ENCODE results near the gene HOXA9.

The HOXA9 gene

DNA sequence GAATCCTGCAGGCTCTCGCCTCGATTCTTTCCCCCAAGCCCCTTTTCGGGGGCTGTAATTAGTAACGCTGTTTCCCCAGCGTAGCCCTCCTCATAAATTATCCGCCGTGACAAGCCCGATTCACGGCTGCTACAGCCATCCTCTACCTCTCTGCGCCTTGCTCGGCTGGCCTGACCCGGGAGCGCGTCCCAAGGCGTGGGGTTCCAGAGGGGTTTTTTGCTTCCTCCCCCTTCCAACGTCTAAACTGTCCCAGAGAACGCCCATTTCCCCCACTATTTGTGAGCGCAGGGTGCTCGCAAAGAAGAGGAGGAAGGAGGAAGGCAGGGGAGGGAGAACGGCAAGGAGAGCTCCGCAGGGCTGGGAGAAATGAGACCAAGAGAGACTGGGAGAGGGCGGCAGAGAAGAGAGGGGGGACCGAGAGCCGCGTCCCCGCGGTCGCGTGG is 22.7 kb downstream of the HOXA9 start:
- Histone ChIP-seq H3K27ac (ENCODE audit: extremely low read depth, low read depth, low read length) (peak overlapping the region; percentile 98), H3K4me1 (ENCODE audit: control insufficient read depth, insufficient read depth, low read length) (peaks cover 22% of the 10 kb centered on the region), H3K4me3 (ENCODE audit: low read depth, low read length) (peak overlapping the region; percentile 79), H3K36me3 (ENCODE audit: control insufficient read depth in 2 of 2, insufficient read depth in 1 of 2, low read length in 2 of 2) (peaks cover 0 to 65% of the 10 kb centered on the region in 2 experiments; a peak in 2 of 3 replicates), H3K9me3 (ENCODE audit: control insufficient read depth, insufficient read depth, low read depth, low read length) (no peaks in the 10 kb centered on the region)
- POLR2A ChIA-PET, result interaction anchor here (0.6 to 1.6 kb wide), 8 partner anchors 12 to 1280 kb away, joined by 3 to 9 read pairs (median 4); partner anchors contain the start of genes HOXA4 and HOXA9
- CTCF ChIA-PET, result interaction anchor here (0.7 to 4.4 kb wide), 17 partner anchors 11 to 460 kb away, joined by 3 to 34 read pairs (median 6); partner anchors contain the start of genes HOXA1 and HOXA7
- TF ChIP-seq, protein P1, sequence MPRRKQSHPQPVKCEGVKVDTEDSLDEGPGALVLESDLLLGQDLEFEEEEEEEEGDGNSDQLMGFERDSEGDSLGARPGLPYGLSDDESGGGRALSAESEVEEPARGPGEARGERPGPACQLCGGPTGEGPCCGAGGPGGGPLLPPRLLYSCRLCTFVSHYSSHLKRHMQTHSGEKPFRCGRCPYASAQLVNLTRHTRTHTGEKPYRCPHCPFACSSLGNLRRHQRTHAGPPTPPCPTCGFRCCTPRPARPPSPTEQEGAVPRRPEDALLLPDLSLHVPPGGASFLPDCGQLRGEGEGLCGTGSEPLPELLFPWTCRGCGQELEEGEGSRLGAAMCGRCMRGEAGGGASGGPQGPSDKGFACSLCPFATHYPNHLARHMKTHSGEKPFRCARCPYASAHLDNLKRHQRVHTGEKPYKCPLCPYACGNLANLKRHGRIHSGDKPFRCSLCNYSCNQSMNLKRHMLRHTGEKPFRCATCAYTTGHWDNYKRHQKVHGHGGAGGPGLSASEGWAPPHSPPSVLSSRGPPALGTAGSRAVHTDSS (tag by site-specific recombination; IDR thresholded peaks at IDR 0.05), result peak; percentile 78
- peak; percentile 29 for TF ChIP-seq SP2 (tag by site-specific recombination; IDR thresholded peaks at IDR 0.05)
- TF ChIP-seq ZNF266 (tag by site-specific recombination; IDR thresholded peaks at IDR 0.05; ENCODE audit: low read depth), result peak; percentile 75; the same call in 1 of the 2 replicates
- TF ChIP-seq ZNF341 (tag by site-specific recombination; IDR thresholded peaks at IDR 0.05; ENCODE audit: low read depth), result peak; percentile 41; the same call in 1 of the 2 replicates
- no peak for TF ChIP-seq ZNF571 (tag by site-specific recombination; IDR thresholded peaks at IDR 0.05)

DNA sequence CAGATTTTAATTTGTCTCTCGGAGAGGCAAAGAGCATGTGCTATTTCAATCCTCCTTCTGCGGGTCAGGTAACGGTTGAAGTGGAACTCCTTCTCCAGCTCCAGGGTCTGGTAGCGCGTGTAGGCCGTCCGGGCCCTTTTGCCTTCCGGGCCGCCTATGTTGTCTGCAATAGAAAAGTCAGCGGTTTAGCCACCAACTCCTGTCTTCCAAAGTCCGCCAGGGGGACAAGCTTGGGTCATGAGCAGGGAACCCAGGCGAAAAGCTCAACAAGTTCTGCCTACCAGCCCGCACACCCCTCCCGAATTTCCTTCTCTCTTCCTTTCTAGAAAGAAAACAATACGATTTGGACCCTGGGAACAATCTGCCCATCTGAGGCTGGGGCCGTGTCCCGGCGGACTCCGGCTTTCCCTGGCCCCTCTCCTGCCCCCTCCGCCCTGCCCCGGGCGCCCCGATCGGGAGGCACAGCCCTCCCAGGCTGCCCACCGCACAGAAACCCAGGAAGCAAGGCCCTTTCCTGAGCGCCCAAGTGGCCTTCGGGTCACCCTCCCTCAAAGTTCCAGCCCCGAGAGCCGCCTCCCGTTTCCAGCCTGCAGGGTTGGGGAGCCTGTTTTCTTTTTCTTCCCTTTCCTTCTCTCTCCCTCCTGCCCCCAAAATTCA is 23.3 kb downstream of the HOXA9 start:
- Histone ChIP-seq H3K4me1 (ENCODE audit: control insufficient read depth, insufficient read depth, low read length) (peaks cover 23% of the 10 kb centered on the region), H3K36me3 (ENCODE audit: control insufficient read depth in 2 of 2, insufficient read depth in 1 of 2, low read length in 2 of 2) (peaks cover 0 to 65% of the 10 kb centered on the region in 2 experiments; a peak in 2 of 3 replicates), H3K4me3 (ENCODE audit: low read depth, low read length) (peak overlapping the region; percentile 79), H3K27ac (ENCODE audit: extremely low read depth, low read depth, low read length) (peak overlapping the region; percentile 98), H3K9me3 (ENCODE audit: control insufficient read depth, insufficient read depth, low read depth, low read length) (no peaks in the 10 kb centered on the region)
- ChIA-PET POLR2A (interaction anchor here (0.6 to 1.3 kb wide), 7 partner anchors 20 to 765 kb away, joined by 3 to 6 read pairs (median 4); partner anchors contain the start of gene SKAP2), CTCF (interaction anchor here (0.6 to 4.4 kb wide), 13 partner anchors 8 to 955 kb away, joined by 3 to 29 read pairs (median 7); partner anchors contain the start of gene HOXA4)
- TF ChIP-seq ZBTB17 (tag by site-specific recombination; IDR thresholded peaks at IDR 0.05), result no peak
- 0 out of 2 replicates have a peak, but pooled peaks have one; percentile 19 for TF ChIP-seq ZFP37 (tag by site-specific recombination; IDR thresholded peaks at IDR 0.05)
- TF ChIP-seq, protein P2, sequence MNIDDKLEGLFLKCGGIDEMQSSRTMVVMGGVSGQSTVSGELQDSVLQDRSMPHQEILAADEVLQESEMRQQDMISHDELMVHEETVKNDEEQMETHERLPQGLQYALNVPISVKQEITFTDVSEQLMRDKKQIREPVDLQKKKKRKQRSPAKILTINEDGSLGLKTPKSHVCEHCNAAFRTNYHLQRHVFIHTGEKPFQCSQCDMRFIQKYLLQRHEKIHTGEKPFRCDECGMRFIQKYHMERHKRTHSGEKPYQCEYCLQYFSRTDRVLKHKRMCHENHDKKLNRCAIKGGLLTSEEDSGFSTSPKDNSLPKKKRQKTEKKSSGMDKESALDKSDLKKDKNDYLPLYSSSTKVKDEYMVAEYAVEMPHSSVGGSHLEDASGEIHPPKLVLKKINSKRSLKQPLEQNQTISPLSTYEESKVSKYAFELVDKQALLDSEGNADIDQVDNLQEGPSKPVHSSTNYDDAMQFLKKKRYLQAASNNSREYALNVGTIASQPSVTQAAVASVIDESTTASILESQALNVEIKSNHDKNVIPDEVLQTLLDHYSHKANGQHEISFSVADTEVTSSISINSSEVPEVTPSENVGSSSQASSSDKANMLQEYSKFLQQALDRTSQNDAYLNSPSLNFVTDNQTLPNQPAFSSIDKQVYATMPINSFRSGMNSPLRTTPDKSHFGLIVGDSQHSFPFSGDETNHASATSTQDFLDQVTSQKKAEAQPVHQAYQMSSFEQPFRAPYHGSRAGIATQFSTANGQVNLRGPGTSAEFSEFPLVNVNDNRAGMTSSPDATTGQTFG (tag by site-specific recombination; IDR thresholded peaks at IDR 0.05; ENCODE audit: borderline replicate concordance), result no peak
- TF ChIP-seq, protein P3, sequence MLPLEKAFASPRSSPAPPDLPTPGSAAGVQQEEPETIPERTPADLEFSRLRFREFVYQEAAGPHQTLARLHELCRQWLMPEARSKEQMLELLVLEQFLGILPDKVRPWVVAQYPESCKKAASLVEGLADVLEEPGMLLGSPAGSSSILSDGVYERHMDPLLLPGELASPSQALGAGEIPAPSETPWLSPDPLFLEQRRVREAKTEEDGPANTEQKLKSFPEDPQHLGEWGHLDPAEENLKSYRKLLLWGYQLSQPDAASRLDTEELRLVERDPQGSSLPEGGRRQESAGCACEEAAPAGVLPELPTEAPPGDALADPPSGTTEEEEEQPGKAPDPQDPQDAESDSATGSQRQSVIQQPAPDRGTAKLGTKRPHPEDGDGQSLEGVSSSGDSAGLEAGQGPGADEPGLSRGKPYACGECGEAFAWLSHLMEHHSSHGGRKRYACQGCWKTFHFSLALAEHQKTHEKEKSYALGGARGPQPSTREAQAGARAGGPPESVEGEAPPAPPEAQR (tag by site-specific recombination; IDR thresholded peaks at IDR 0.05), result no peak
- TF ChIP-seq, protein P4, sequence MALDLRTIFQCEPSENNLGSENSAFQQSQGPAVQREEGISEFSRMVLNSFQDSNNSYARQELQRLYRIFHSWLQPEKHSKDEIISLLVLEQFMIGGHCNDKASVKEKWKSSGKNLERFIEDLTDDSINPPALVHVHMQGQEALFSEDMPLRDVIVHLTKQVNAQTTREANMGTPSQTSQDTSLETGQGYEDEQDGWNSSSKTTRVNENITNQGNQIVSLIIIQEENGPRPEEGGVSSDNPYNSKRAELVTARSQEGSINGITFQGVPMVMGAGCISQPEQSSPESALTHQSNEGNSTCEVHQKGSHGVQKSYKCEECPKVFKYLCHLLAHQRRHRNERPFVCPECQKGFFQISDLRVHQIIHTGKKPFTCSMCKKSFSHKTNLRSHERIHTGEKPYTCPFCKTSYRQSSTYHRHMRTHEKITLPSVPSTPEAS (tag by site-specific recombination; IDR thresholded peaks at IDR 0.05), result no peak
- TF ChIP-seq ZNF175 (tag by site-specific recombination; IDR thresholded peaks at IDR 0.05), result no peak
- TF ChIP-seq ZNF585B (tag by site-specific recombination; IDR thresholded peaks at IDR 0.05), result no peak
- TF ChIP-seq ZNF660 (tag by site-specific recombination; IDR thresholded peaks at IDR 0.05), result no peak
- no peak for TF ChIP-seq ZNF623 (tag by site-specific recombination; IDR thresholded peaks at IDR 0.05)
- TF ChIP-seq, protein P5, sequence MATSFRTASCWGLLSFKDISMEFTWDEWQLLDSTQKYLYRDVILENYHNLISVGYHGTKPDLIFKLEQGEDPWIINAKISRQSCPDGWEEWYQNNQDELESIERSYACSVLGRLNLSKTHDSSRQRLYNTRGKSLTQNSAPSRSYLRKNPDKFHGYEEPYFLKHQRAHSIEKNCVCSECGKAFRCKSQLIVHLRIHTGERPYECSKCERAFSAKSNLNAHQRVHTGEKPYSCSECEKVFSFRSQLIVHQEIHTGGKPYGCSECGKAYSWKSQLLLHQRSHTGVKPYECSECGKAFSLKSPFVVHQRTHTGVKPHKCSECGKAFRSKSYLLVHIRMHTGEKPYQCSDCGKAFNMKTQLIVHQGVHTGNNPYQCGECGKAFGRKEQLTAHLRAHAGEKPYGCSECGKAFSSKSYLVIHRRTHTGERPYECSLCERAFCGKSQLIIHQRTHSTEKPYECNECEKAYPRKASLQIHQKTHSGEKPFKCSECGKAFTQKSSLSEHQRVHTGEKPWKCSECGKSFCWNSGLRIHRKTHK (tag by site-specific recombination; IDR thresholded peaks at IDR 0.05), result no peak
- TF ChIP-seq, protein P6, sequence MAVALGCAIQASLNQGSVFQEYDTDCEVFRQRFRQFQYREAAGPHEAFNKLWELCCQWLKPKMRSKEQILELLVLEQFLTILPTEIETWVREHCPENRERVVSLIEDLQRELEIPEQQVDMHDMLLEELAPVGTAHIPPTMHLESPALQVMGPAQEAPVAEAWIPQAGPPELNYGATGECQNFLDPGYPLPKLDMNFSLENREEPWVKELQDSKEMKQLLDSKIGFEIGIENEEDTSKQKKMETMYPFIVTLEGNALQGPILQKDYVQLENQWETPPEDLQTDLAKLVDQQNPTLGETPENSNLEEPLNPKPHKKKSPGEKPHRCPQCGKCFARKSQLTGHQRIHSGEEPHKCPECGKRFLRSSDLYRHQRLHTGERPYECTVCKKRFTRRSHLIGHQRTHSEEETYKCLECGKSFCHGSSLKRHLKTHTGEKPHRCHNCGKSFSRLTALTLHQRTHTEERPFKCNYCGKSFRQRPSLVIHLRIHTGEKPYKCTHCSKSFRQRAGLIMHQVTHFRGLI (tag by site-specific recombination; IDR thresholded peaks at IDR 0.05), result no peak
- TF ChIP-seq ZNF391 (tag by site-specific recombination; IDR thresholded peaks at IDR 0.05; ENCODE audit: borderline replicate concordance, low read depth), result no peak
- peak; percentile 84 for TF ChIP-seq SCRT2 (tag by site-specific recombination; IDR thresholded peaks at IDR 0.05)
- TF ChIP-seq ZNF133 (tag by site-specific recombination; IDR thresholded peaks at IDR 0.05), result no peak
- TF ChIP-seq RBAK (tag by site-specific recombination; IDR thresholded peaks at IDR 0.05), result no peak
- no peak for TF ChIP-seq ZNF10 (tag by site-specific recombination; IDR thresholded peaks at IDR 0.05)
- TF ChIP-seq ZNF561 (tag by site-specific recombination; IDR thresholded peaks at IDR 0.05; ENCODE audit: borderline replicate concordance), result no peak
- TF ChIP-seq, protein P7, sequence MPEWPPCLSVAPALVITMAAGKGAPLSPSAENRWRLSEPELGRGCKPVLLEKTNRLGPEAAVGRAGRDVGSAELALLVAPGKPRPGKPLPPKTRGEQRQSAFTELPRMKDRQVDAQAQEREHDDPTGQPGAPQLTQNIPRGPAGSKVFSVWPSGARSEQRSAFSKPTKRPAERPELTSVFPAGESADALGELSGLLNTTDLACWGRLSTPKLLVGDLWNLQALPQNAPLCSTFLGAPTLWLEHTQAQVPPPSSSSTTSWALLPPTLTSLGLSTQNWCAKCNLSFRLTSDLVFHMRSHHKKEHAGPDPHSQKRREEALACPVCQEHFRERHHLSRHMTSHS (tag by site-specific recombination; IDR thresholded peaks at IDR 0.05), result no peak
